Stimulated activated effector memory CD8-positive, alpha-beta T cell treated with anti-CD3 and anti-CD28 coated beads, Interleukin-12 subunit alpha, Interleukin-12 subunit beta, amount 100 ng/mL, for 72 hours (primary cell): Measurements from ENCODE around the gene MTREX.

ENCODE experiments used
- ATAC-seq: fragments of 150-1000 bp; cut with Tn5 transposase; 2 replicates; pipeline ENCODE4 v1.10.0; 2021
- DNase-seq, 2 donors: peaks; one replicate each; pipeline ENCODE4 v3.0.0; 2021 to 2022; ENCODE audit warnings: low spot score in 2 of 2
- H3K27ac Mint-ChIP-seq: one replicate; pipeline ENCODE4 v1.8.0; 2022; ENCODE audit warnings: mild to moderate bottlenecking, mixed read lengths
- H3K36me3 Mint-ChIP-seq: one replicate; pipeline ENCODE4 v1.8.0; 2022; ENCODE audit warnings: mild to moderate bottlenecking, mixed read lengths
- H3K4me1 Mint-ChIP-seq: one replicate; pipeline ENCODE4 v1.8.0; 2022; ENCODE audit warnings: mixed read lengths
- H3K4me3 Mint-ChIP-seq: one replicate; pipeline ENCODE4 v1.8.0; 2022; ENCODE audit warnings: mild to moderate bottlenecking, mixed read lengths
- H3K9me3 Mint-ChIP-seq: one replicate; pipeline ENCODE4 v1.8.0; 2022; ENCODE audit warnings: mixed read lengths

MTREX gene

DNA sequence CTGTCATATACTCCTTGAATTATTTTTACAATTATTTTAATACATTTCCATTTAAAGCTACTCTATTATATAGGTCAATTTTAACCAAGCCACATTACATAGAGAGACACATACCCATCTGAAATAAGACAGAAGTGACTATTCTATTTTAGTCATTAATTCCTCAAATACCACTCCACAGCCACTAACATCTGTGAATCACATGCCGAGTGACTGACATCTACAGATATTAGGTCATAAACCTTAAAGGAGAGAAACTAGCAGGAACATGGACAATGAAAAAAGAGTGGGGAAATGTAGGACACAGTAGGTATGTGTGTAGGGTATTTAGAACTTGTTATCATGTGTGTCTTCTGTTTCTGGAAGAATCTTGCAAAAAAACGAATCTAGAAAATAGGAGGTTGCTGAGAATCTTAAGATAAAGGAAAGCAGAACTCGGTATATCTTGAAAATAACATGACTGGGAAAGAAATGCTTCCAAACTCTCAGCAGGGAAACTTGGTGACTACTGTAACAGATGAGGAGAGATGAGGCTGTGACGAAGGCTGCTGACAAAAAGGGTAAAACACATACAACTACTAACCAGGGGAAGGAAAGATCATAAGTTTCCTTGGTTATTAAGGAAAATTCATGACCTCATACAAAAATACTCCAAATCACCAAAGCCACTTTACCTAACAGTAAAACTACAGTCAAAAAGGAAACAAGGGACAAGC lies 142.4 kb downstream of the MTREX start:
- H3K27ac Mint-ChIP-seq = no peak overlapping the region
- peak; percentile 24 for ATAC-seq
- no peaks in the 10 kb centered on the region for H3K9me3 Mint-ChIP-seq
- no peaks in the 10 kb centered on the region for H3K4me1 Mint-ChIP-seq
- no peak for DNase-seq
- no peak overlapping the region for H3K4me3 Mint-ChIP-seq
- no peaks in the 10 kb centered on the region for H3K36me3 Mint-ChIP-seq

DNA sequence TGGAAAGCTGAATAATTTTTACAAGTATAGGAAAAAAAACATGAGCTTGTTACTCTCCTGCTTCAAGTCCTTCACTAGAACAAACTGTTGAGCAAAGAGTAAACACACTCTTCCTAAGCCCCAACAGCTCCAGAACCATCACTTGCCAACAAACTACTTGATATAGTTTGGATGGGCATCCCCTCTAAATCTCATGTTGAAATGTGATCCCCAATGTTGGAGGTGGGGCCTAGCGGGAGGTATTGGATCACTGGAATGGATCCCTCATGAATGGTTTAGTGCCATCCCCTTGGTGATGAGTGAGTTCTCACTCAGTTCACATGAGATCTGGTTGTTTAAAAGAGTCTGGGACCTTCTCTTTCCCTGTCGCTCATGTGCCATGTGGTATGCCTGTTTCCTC lies 144.2 kb downstream of the MTREX start:
- H3K36me3 Mint-ChIP-seq = no peaks in the 10 kb centered on the region
- ATAC-seq = no peak
- H3K4me3 Mint-ChIP-seq = no peak overlapping the region
- H3K4me1 Mint-ChIP-seq = peaks cover 6% of the 10 kb centered on the region
- H3K27ac Mint-ChIP-seq = no peak overlapping the region
- no peaks in the 10 kb centered on the region for H3K9me3 Mint-ChIP-seq
- no peak for DNase-seq

DNA sequence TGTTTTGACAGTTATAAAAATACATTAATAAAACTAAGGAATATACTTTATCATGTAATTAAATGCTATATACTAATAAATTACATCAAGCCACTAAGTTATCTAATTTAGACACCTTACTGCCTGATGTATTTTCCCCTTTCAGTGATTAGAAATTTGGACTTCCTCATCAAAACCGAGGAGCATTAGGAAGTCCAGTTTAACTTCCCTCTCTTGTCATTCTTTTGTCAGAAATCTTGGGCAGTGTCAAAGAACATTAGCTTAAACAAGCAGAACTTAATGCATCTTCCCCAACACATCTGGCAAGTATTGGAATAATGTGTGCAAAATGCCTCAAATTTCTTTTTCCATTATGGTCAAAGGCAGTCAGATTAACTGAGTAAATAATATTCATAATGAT lies 145.4 kb downstream of the MTREX start:
- H3K27ac Mint-ChIP-seq = no peak overlapping the region
- no peaks in the 10 kb centered on the region for H3K9me3 Mint-ChIP-seq
- no peak overlapping the region for H3K4me3 Mint-ChIP-seq
- no peaks in the 10 kb centered on the region for H3K36me3 Mint-ChIP-seq
- no peak for ATAC-seq
- no peak for DNase-seq
- peaks cover 6% of the 10 kb centered on the region for H3K4me1 Mint-ChIP-seq

DNA sequence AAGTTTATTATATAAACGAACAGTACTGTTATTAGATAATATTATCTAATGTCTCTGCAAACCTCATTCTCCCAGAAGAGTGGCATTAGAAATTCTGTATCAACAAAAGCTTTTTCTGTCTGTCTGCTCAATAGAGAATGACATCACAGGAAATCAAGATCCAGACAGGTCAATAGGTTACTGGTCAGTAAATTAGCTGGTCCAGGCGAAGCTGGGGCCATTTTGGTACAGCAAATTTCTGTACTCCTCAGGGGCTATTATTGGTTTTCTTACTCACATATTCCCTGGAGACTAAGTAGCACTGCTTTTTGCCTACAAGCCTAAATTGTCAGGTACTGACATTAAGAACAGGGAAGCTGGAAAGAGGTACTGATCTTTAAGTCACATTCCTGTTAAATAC lies 146.5 kb downstream of the MTREX start:
- no peaks in the 10 kb centered on the region for H3K36me3 Mint-ChIP-seq
- no peak for ATAC-seq
- no peak for DNase-seq
- no peaks in the 10 kb centered on the region for H3K9me3 Mint-ChIP-seq
- H3K4me3 Mint-ChIP-seq = no peak overlapping the region
- H3K27ac Mint-ChIP-seq = no peak overlapping the region
- H3K4me1 Mint-ChIP-seq = peaks cover 6% of the 10 kb centered on the region

DNA sequence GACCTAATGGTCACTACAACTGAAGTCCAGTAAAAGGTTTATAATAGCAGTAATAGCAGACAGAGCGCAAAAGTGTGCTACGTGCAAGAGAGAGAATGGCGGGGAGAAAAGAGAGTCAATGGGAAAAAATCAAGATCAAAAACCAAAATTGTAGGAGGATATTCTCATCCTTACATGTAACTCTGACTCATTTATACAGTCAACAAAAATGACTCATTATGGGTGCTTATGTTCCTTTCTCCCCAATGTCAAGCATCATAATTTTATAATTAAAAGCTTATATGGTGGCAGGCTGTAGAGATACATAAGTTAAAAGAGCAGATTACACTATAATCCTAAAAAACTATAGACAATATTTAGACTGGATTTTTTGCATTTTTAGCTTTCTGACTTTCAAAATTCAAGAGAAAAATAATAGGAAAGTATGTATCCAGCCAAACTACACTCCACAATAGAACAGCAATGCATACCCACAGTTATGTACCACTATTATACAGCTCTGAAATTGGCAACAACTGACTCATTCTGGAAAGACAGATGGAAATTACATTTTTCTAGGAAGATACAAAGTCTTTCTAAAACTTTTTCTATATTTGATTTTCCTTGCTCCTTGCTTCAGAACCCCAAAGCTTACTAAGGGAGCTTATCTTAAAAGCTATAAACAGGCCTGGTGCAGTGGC lies 148.6 kb downstream of the MTREX start:
- Mint-ChIP-seq H3K9me3 (no peaks in the 10 kb centered on the region), H3K4me1 (peaks cover 6% of the 10 kb centered on the region), H3K4me3 (no peak overlapping the region), H3K27ac (no peak overlapping the region), H3K36me3 (no peaks in the 10 kb centered on the region)
- peak; percentile 66 for ATAC-seq
- DNase-seq = no peak

DNA sequence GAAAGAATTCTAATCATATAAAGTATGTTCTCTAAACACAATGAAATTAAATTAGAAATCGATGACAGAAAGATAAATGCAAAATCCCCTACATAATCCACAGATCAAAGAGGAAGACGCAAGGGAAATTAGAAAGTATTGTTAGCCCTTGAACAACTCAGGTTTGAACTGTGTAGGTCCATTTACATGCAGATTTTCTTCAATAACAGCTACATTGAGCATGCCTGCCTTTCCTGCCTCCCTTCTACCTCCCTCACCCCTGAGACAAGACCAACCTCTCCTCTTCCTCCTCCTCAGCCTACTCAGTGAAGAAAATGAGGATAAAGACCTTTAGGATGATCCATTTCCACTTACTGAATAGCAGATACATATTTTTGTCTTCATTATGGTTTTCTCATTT lies 151.8 kb downstream of the MTREX start:
- DNase-seq (no peak), ATAC-seq (no peak)
- no peaks in the 10 kb centered on the region for H3K9me3 Mint-ChIP-seq
- no peak overlapping the region for H3K4me3 Mint-ChIP-seq
- H3K4me1 Mint-ChIP-seq = peaks cover 6% of the 10 kb centered on the region
- H3K27ac Mint-ChIP-seq = no peak overlapping the region
- H3K36me3 Mint-ChIP-seq = no peaks in the 10 kb centered on the region

DNA sequence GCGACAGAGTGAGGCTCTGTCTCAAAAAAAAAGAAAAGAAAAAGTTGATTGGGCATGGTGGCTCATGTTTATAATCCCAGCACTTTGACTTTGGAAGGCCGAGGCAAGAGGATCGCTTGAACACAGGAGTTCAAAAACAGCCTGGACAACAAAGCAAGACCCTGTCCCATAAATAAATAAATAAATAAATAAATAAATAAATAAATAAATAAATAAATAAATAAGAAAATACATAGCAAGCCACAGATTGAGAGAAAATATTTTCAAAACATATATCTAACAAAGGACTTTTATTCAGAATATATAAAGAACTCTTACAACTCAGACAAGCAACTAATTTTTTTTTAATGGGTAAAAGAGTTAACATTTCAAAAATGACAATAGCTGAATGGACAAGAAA lies 155.8 kb downstream of the MTREX start:
- DNase-seq (no peak), ATAC-seq (no peak)
- no peaks in the 10 kb centered on the region for H3K36me3 Mint-ChIP-seq
- no peaks in the 10 kb centered on the region for H3K9me3 Mint-ChIP-seq
- no peak overlapping the region for H3K27ac Mint-ChIP-seq
- no peaks in the 10 kb centered on the region for H3K4me1 Mint-ChIP-seq
- no peak overlapping the region for H3K4me3 Mint-ChIP-seq

DNA sequence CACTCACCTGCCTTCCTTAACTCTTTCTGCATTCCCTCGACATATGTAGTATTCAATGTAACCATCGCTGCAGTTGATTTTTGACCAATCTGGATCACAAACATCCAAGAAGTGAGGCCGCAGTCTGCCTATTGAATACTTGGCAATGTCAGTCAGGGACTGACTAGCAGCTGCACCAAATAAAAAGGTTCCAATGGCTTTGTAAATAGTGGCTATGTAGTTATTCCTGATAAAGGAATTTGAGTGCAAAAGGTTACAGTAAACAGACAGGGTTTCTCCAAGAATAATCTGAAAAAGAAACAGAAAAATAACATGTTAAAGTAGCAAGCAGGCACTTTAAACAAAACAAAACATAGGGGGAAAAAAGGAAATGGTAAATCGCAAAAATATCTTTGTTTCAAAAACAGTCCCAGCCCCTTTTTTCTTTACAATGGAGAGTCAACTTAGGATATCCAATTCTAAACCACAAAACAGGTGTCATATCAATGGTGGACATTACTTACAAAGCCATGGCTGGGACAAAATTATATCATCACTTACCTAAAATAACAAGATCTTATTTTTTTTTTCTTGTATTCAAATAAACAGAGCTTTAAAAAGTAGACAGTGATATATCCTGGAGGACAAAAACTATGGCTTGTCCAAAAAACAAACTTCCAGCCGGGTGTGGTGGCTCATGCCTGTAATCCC lies 160.2 kb downstream of the MTREX start:
- ATAC-seq = no peak
- no peaks in the 10 kb centered on the region for H3K9me3 Mint-ChIP-seq
- no peak overlapping the region for H3K27ac Mint-ChIP-seq
- H3K36me3 Mint-ChIP-seq = no peaks in the 10 kb centered on the region
- H3K4me1 Mint-ChIP-seq = no peaks in the 10 kb centered on the region
- H3K4me3 Mint-ChIP-seq = no peak overlapping the region
- no peak for DNase-seq

DNA sequence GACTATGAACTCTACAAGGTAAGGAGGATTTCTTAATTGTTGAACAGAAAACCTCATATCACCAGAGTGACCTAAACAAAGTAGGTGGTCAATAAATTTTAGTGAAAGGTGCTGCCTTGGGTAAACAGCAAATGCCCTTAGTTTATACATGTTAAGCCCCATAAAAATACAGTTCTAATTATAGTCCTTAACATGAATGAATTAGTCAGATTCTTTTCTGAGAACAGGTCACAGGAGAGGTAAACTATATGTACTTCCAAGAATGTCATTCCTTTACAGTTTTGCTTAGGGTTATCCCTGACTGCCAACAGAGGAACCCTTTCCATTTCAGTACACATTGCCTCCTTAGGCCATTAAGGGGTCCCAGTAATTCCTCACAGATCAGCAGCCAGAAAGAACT lies 162.1 kb downstream of the MTREX start:
- Mint-ChIP-seq H3K27ac (no peak overlapping the region), H3K9me3 (no peaks in the 10 kb centered on the region), H3K4me1 (no peaks in the 10 kb centered on the region), H3K4me3 (no peak overlapping the region), H3K36me3 (no peaks in the 10 kb centered on the region)
- DNase-seq (no peak), ATAC-seq (no peak)

DNA sequence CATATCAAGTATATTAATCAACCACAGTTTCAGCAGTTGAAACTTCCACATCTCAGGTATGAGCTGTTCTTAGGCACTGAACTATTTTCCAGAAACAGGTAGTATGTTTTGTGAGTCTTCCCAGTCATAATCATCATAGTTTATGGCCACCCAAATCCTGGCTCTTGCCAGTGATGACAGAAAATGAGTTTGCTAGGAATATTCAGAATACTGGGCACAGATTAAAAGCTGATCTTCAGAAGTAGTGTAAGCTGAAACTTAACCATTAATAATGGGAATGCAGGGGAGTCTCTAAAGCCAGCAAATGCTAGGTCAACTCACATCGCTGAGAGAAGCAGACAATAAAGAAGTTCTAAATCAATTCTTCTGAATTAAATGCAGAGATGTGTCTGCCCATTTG lies 162.5 kb downstream of the MTREX start:
- Mint-ChIP-seq H3K36me3 (no peaks in the 10 kb centered on the region), H3K4me3 (no peak overlapping the region), H3K4me1 (no peaks in the 10 kb centered on the region), H3K27ac (no peak overlapping the region), H3K9me3 (no peaks in the 10 kb centered on the region)
- ATAC-seq = no peak
- no peak for DNase-seq

DNA sequence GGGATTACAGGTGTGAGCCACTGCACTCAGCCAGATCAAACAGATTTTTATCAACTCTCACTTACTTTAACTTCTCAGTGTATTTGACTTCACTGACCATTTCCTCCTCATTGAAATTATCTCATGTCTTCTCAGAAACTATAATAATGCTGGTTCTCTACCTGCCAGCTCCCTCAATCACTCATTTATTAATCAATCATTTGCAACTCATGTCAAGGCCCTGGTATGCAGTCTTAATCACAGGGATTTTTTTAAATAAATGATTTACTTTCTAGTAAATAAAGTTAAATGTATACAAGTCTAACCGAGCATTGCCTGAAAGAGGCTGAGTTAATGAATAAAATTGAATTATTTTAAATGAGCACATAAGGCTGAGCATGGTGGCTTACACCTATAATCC lies 163.7 kb downstream of the MTREX start:
- Mint-ChIP-seq H3K4me1 (no peaks in the 10 kb centered on the region), H3K9me3 (no peaks in the 10 kb centered on the region), H3K27ac (no peak overlapping the region), H3K4me3 (no peak overlapping the region), H3K36me3 (no peaks in the 10 kb centered on the region)
- no peak for ATAC-seq
- no peak for DNase-seq

DNA sequence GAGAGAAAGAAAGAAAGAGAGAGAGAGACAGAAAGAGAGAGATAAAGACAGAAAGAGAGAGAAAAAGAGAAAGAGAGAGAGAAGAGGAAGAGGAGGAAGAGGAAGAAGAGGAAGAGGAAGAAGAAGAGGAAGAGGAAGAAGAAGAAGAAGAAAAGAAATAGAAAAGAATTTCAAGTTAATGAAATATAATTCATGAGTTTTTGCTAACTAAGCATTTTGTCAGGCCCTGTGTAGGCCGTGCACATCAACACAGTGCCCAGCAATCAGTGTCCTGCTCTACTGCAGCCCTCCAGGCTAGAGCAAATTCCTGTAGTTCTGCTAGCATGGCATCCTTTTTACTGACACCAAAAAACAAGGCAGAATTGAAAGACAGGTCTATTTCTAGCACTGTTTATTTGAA lies 164.9 kb downstream of the MTREX start:
- no peak for ATAC-seq
- no peaks in the 10 kb centered on the region for H3K9me3 Mint-ChIP-seq
- no peak for DNase-seq
- peak overlapping the region; percentile 67 for H3K27ac Mint-ChIP-seq
- H3K36me3 Mint-ChIP-seq = no peaks in the 10 kb centered on the region
- H3K4me1 Mint-ChIP-seq = no peaks in the 10 kb centered on the region
- H3K4me3 Mint-ChIP-seq = no peak overlapping the region
